ENCODE results near the gene MAD2L1. TPM values are rescaled to one million over a fixed set of nuclear protein-coding genes. Genes with fewer than 3 reads are reported as not detected.

MAD2L1 gene
- total and polyA plus RNA-seq, 2 experiments from 2014 or later: 80.2 to 139 TPM

DNA sequence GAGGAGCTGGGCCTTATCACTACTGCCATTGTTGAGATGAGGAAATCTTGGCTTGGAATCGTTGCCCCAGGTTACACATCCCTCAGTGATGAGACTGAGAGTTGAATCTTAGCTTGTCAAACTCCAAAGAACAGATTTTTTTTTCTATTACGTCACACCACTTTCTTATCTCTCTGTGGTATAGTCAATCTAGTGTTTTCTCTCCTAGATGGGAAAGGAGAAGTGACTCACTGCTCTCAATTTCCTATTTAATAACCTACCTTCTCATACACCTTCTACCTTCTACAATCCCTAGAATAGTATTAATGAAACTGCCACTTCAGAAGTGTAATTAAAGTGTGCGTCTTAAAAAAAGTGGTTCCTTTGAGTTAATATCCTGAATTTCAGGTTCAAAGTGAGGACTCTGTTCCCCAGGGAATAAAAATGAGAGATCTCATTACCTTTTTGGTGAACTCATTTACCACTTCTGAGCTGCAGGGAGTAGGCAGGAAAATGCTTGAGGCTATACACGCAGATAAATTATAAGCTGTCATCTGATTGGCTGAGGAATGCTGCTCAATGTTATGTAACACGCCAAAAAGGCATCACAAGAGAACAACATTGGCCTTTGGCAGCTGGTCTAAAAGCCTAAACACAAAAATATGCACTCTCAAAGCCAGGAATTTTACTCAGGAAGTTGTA is 59.3 kb downstream of the MAD2L1 start:
- Mint-ChIP-seq H3K36me3 (ENCODE audit: low read depth) (peaks cover 33% of the 10 kb centered on the region; the same call in 2 of the 3 replicates), H3K4me3 (no peak overlapping the region), H3K27me3 (ENCODE audit: insufficient read depth, low read depth, poor library complexity) (peaks cover 9% of the 10 kb centered on the region), H3K9me3 (peaks cover 23% of the 10 kb centered on the region), H3K4me1 (no peaks in the 10 kb centered on the region; the same call in 1 of the 3 replicates), H3K27ac (no peak overlapping the region)
- H3K4me3 ChIP-seq: no peak overlapping the region
- H3K9me2 ChIP-seq (ENCODE audit: insufficient read depth): peaks cover 15% of the 10 kb centered on the region
- no peaks in the 10 kb centered on the region for H4K20me1 ChIP-seq (replicated peaks; ENCODE audit: insufficient read depth)
- peaks cover 11% of the 10 kb centered on the region for H3K36me3 ChIP-seq (ENCODE audit: insufficient read depth)
- H3K4me1 ChIP-seq (ENCODE audit: insufficient read depth): no peaks in the 10 kb centered on the region
- ATAC-seq (no peak), DNase-seq (ENCODE audit: low spot score) (no peak)
- H2AFZ ChIP-seq: no peak overlapping the region
- H3F3A ChIP-seq (replicated peaks; ENCODE audit: low read depth): peaks cover 16% of the 10 kb centered on the region
- H3K79me2 ChIP-seq (replicated peaks; ENCODE audit: insufficient read depth): no peaks in the 10 kb centered on the region
- no peak overlapping the region for H3K27ac ChIP-seq (ENCODE audit: low read depth)
- TF ChIP-seq EZH2phosphoT487 (IDR thresholded peaks at IDR 0.05; ENCODE audit: unreplicated experiment): no peak
- TF ChIP-seq, protein P1, sequence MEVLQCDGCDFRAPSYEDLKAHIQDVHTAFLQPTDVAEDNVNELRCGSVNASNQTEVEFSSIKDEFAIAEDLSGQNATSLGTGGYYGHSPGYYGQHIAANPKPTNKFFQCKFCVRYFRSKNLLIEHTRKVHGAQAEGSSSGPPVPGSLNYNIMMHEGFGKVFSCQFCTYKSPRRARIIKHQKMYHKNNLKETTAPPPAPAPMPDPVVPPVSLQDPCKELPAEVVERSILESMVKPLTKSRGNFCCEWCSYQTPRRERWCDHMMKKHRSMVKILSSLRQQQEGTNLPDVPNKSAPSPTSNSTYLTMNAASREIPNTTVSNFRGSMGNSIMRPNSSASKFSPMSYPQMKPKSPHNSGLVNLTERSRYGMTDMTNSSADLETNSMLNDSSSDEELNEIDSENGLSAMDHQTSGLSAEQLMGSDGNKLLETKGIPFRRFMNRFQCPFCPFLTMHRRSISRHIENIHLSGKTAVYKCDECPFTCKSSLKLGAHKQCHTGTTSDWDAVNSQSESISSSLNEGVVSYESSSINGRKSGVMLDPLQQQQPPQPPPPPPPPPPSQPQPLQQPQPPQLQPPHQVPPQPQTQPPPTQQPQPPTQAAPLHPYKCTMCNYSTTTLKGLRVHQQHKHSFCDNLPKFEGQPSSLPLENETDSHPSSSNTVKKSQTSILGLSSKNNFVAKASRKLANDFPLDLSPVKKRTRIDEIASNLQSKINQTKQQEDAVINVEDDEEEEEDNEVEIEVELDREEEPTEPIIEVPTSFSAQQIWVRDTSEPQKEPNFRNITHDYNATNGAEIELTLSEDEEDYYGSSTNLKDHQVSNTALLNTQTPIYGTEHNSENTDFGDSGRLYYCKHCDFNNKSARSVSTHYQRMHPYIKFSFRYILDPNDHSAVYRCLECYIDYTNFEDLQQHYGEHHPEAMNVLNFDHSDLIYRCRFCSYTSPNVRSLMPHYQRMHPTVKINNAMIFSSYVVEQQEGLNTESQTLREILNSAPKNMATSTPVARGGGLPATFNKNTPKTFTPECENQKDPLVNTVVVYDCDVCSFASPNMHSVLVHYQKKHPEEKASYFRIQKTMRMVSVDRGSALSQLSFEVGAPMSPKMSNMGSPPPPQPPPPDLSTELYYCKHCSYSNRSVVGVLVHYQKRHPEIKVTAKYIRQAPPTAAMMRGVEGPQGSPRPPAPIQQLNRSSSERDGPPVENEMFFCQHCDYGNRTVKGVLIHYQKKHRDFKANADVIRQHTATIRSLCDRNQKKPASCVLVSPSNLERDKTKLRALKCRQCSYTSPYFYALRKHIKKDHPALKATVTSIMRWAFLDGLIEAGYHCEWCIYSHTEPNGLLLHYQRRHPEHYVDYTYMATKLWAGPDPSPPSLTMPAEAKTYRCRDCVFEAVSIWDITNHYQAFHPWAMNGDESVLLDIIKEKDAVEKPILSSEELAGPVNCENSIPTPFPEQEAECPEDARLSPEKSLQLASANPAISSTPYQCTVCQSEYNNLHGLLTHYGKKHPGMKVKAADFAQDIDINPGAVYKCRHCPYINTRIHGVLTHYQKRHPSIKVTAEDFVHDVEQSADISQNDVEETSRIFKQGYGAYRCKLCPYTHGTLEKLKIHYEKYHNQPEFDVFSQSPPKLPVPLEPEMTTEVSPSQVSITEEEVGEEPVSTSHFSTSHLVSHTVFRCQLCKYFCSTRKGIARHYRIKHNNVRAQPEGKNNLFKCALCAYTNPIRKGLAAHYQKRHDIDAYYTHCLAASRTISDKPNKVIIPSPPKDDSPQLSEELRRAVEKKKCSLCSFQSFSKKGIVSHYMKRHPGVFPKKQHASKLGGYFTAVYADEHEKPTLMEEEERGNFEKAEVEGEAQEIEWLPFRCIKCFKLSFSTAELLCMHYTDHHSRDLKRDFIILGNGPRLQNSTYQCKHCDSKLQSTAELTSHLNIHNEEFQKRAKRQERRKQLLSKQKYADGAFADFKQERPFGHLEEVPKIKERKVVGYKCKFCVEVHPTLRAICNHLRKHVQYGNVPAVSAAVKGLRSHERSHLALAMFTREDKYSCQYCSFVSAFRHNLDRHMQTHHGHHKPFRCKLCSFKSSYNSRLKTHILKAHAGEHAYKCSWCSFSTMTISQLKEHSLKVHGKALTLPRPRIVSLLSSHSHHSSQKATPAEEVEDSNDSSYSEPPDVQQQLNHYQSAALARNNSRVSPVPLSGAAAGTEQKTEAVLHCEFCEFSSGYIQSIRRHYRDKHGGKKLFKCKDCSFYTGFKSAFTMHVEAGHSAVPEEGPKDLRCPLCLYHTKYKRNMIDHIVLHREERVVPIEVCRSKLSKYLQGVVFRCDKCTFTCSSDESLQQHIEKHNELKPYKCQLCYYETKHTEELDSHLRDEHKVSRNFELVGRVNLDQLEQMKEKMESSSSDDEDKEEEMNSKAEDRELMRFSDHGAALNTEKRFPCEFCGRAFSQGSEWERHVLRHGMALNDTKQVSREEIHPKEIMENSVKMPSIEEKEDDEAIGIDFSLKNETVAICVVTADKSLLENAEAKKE (CRISPR knock-in tag; IDR thresholded peaks at IDR 0.05): no peak
- H3K27me3 ChIP-seq (ENCODE audit: insufficient read depth): peaks cover 41% of the 10 kb centered on the region
- no peak overlapping the region for H3K4me2 ChIP-seq

All from GM23338 (cell line).